GM12878 (cell line): ENCODE measurements around the gene RFC4. TPM values are rescaled to one million over a fixed set of nuclear protein-coding genes. Genes with fewer than 3 reads are reported as not detected.

Experiments used
- ATAC-seq: fragments of 200-7000 bp; cut with Tn5 transposase; 3 replicates; pipeline ENCODE4 v1.9.1; 2020; ENCODE audit warnings: mild to moderate bottlenecking, moderate library complexity
- BruUV-seq: library from RNA; stranded (reverse); fragments of 400-500 nt; replicated peaks from 2 replicates; lab custom pipeline; 2021; lab: Mats Ljungman, UMichigan
- CTCF ChIA-PET: fragments of 300-600 bp; sonication (Branson Sonifier 250); formaldehyde crosslinking; extraction: SDS; loops from one replicate; lab custom pipeline; 2021; ENCODE audit warnings: inconsistent platforms; lab: Yijun Ruan, JAX
- POLR2A ChIA-PET: fragments of 350-600 bp; formaldehyde crosslinking; extraction: SDS; loops from one replicate; lab custom pipeline; 2021; ENCODE audit warnings: inconsistent platforms; lab: Charles Lee
- RAD21 ChIA-PET: fragments of 300-600 bp; sonication (Branson Sonifier 250); formaldehyde crosslinking; loops from one replicate; lab custom pipeline; 2023; ENCODE audit warnings: antibody characterized with exemption; ENCODE audit not compliant: unreplicated experiment; lab: Charles Lee
- SMC1A ChIA-PET: fragments of 300-600 bp; sonication (Branson Sonifier 250); formaldehyde crosslinking; loops from one replicate; lab custom pipeline; 2023; ENCODE audit not compliant: unreplicated experiment, uncharacterized antibody; lab: Charles Lee
- DNase-seq: peaks from one replicate; pipeline ENCODE4 v3.0.0-alpha.2; 2011; ENCODE audit warnings: low read depth, low spot score
- FAIRE-seq: peaks from 3 replicates; lab custom pipeline; 2011; peaks lifted over from hg19 to GRCh38; lab: Jason Lieb, UNC
- H2AFZ ChIP-seq: 2 replicates; pipeline ENCODE4 v1.6.0; 2011; ENCODE audit warnings: low read depth, low read length, control low read depth; ENCODE audit not compliant: control insufficient read depth
- H3K27ac ChIP-seq: 2 replicates; pipeline ENCODE4 v1.5.1; 2011; ENCODE audit warnings: control low read depth; ENCODE audit not compliant: control insufficient read depth, insufficient read depth
- H3K27me3 ChIP-seq, 2 experiments: replicated peaks in 1 of 2; 2 replicates each; pipeline versions ENCODE4 v1.6.0 to v1.6.1; 2011; ENCODE audit warnings: low read length in 1 of 2; ENCODE audit not compliant: control insufficient read depth in 2 of 2, insufficient read depth in 2 of 2
- H3K36me3 ChIP-seq, 2 experiments: 2 replicates each; pipeline ENCODE4 v1.5.1; 2011; ENCODE audit warnings: low read length in 1 of 2; ENCODE audit not compliant: control insufficient read depth in 2 of 2, insufficient read depth in 2 of 2
- H3K4me1 ChIP-seq: 2 replicates; pipeline ENCODE4 v1.6.1; 2011; ENCODE audit warnings: mild to moderate bottlenecking, low read length, moderate library complexity, mixed read lengths; ENCODE audit not compliant: control insufficient read depth, insufficient read depth
- H3K4me2 ChIP-seq: 2 replicates; pipeline ENCODE4 v1.6.0; 2011; ENCODE audit warnings: control low read depth; ENCODE audit not compliant: control insufficient read depth, insufficient read depth
- H3K4me3 ChIP-seq: fragments of 200-600 bp; sonication (generic); 2 replicates; pipeline ENCODE4 v1.5.1; 2016
- H3K79me2 ChIP-seq: 2 replicates; pipeline ENCODE4 v1.6.0; 2011; ENCODE audit warnings: low read length; ENCODE audit not compliant: control insufficient read depth, insufficient read depth
- H3K9ac ChIP-seq: 2 replicates; pipeline ENCODE4 v1.8.0; 2011; ENCODE audit warnings: low read length, control low read depth, mixed read lengths; ENCODE audit not compliant: control insufficient read depth, insufficient read depth
- H3K9me3 ChIP-seq: replicated peaks from 3 replicates; pipeline ENCODE4 v1.5.1; 2011; ENCODE audit warnings: mild to moderate bottlenecking, low read length; ENCODE audit not compliant: control insufficient read depth, insufficient read depth
- H4K20me1 ChIP-seq: 2 replicates; pipeline ENCODE4 v1.6.0; 2011; ENCODE audit not compliant: control insufficient read depth, insufficient read depth
- ATF3 ChIP-seq: IDR thresholded peaks from 2 replicates; pipeline ENCODE4 v1.6.1; 2011; ENCODE audit warnings: low read depth, mild to moderate bottlenecking, low read length, moderate library complexity, borderline replicate concordance; ENCODE audit errors: extremely low read depth
- CBFB ChIP-seq: IDR thresholded peaks from 2 replicates; pipeline ENCODE4 v1.6.1; 2016; ENCODE audit warnings: antibody characterized with exemption, low read depth
- CEBPZ ChIP-seq: fragments of 150-350 bp; IDR thresholded peaks from 2 replicates; pipeline ENCODE4 v1.6.1; 2016; ENCODE audit warnings: low read depth, low read length
- JUNB ChIP-seq: IDR thresholded peaks from 2 replicates; pipeline ENCODE4 v1.6.1; 2016; ENCODE audit warnings: antibody characterized with exemption, mild to moderate bottlenecking
- MYB ChIP-seq: fragments of 150-350 bp; IDR thresholded peaks from 2 replicates; pipeline ENCODE4 v1.6.1; 2014; ENCODE audit warnings: mild to moderate bottlenecking, low read depth, low read length, borderline replicate concordance
- MYC ChIP-seq: IDR thresholded peaks from 2 replicates; pipeline ENCODE4 v1.6.1; 2011; ENCODE audit warnings: mild to moderate bottlenecking, low read length, moderate library complexity, inconsistent platforms; ENCODE audit not compliant: insufficient read depth, insufficient replicate concordance, insufficient read length, severe bottlenecking
- PKNOX1 ChIP-seq: fragments of 450-650 bp; IDR thresholded peaks from 2 replicates; pipeline ENCODE4 v1.6.1; 2016; ENCODE audit warnings: mild to moderate bottlenecking
- POLR2A ChIP-seq: IDR thresholded peaks from 2 replicates; pipeline ENCODE4 v1.6.1; 2011; ENCODE audit warnings: low read depth, mild to moderate bottlenecking, low read length
- POLR2AphosphoS2 ChIP-seq: IDR thresholded peaks from 2 replicates; pipeline ENCODE4 v1.6.1; 2011; ENCODE audit warnings: low read depth, mild to moderate bottlenecking, low read length, improper control_type of control experiment, moderate library complexity
- RAD21 ChIP-seq: IDR thresholded peaks from 2 replicates; pipeline ENCODE4 v1.6.1; 2011; ENCODE audit warnings: mild to moderate bottlenecking, low read depth, low read length, moderate library complexity; ENCODE audit not compliant: insufficient read depth
- RAD51 ChIP-seq: fragments of 450-650 bp; IDR thresholded peaks from 2 replicates; pipeline ENCODE4 v1.6.1; 2016; ENCODE audit warnings: moderate library complexity, mild to moderate bottlenecking, inconsistent platforms
- SKIL ChIP-seq: fragments of 450-650 bp; IDR thresholded peaks from 2 replicates; pipeline ENCODE4 v1.6.1; 2017; ENCODE audit warnings: mild to moderate bottlenecking, low read depth, inconsistent platforms; ENCODE audit not compliant: poor library complexity, severe bottlenecking
- SP1 ChIP-seq: IDR thresholded peaks from one replicate; pipeline ENCODE4 v1.6.1; 2011; ENCODE audit warnings: low read depth, low read length
- STAT1 ChIP-seq: fragments of 450-650 bp; conservative IDR thresholded peaks from 2 replicates; pipeline ENCODE4 v1.6.1; 2014; ENCODE audit warnings: antibody characterized with exemption, mild to moderate bottlenecking
- ZBTB33 ChIP-seq: fragments of 450-650 bp; IDR thresholded peaks from 2 replicates; pipeline ENCODE4 v1.6.1; 2017; ENCODE audit warnings: mild to moderate bottlenecking
- ZNF384 ChIP-seq: IDR thresholded peaks from 2 replicates; pipeline ENCODE4 v1.6.1; 2012; ENCODE audit warnings: low read depth, mild to moderate bottlenecking, low read length, improper control_type of control experiment, borderline replicate concordance
- WGBS: methylation state at CpG from one replicate; pipeline ENCODE4 v1.1.6; 2016; ENCODE audit warnings: low lambda C conversion rate; ENCODE audit not compliant: insufficient replicate concordance, insufficient coverage; ENCODE audit errors: missing lambda C conversion rate; 5-methylcytosine and 5-hydroxymethylcytosine counted together
- in situ Hi-C: fragments of 300-500 bp; cut with MboI; formaldehyde crosslinking; loops from 9 replicates; pipeline ENCODE4 v1.14.3; 2018; ENCODE audit warnings: mixed read lengths
- intact Hi-C: fragments of 100-400 bp; cut with micrococcal nuclease; formaldehyde crosslinking; loops from one replicate; pipeline ENCODE4 v1.14.2; 2022; ENCODE audit not compliant: unreplicated experiment
- polyA plus RNA-seq, 11 experiments: library from polyadenylated mRNA; depleted of rRNA in 4 of 11; unstranded in 6 of 11; stranded (reverse) in 5 of 11; fragments of >200 nt; fragmentation: Nextera tagmentation in 4 of 11; fragmentation: Illumina TruSeq in 1 of 11; extraction: Ambion mirVana in 4 of 11; extraction: Trizol in 1 of 11; gene quantifications; 1 replicate in 1 of 11; 2 replicates in 10 of 11; pipeline versions ENCODE4 v1.2.1 to v1.2.3, GENCODE V29; 2011 to 2016; ENCODE audit warnings: inconsistent platforms in 2 of 11, missing spikeins in 2 of 11, low read depth in 1 of 11
- total RNA-seq, 4 experiments: library from RNA; depleted of rRNA in 3 of 4; stranded (reverse); fragments of >200 nt in 3 of 4; fragmentation: Illumina TruSeq in 1 of 4; extraction: Trizol in 1 of 4; gene quantifications; 2 replicates each; pipeline versions ENCODE4 v1.2.1 to v1.2.3, GENCODE V29; 2013 to 2021

Gene RFC4
- total and polyA plus RNA-seq, 10 of the 15 experiments (the other 5 are each of a cell fraction or from before 2014, with no cell fraction given) = 49.1 to 144 (median 112) TPM

- intact Hi-C loops (no loop called here), in situ Hi-C loops (no loop called here)
- Histone ChIP-seq H3K4me3 (no peak overlapping the region), H3K4me2 (no peak overlapping the region), H3K27ac (no peak overlapping the region), H2AFZ (no peak overlapping the region), H4K20me1 (no peaks in the 10 kb centered on the region), H3K9me3 (no peaks in the 10 kb centered on the region), H3K4me1 (no peaks in the 10 kb centered on the region), H3K27me3 (no peaks in the 10 kb centered on the region), H3K9ac (no peak overlapping the region), H3K79me2 (no peaks in the 10 kb centered on the region), H3K36me3 (no peaks in the 10 kb centered on the region)
- 88% methylated on average over 8 of the region's 8 CpGs for WGBS
- ATAC-seq (no peak), DNase-seq (no peak), FAIRE-seq (no peak)
- POLR2A ChIA-PET = no interaction called here
- CTCF ChIA-PET = interaction anchor here (0.6 kb wide), 1 partner anchor 389 kb away, joined by 3 read pairs; no protein-coding TSS in a partner anchor
- TF ChIP-seq CEBPZ = no peak
- no peak for TF ChIP-seq ZNF384
- no peak for TF ChIP-seq ZBTB33
- no peak for TF ChIP-seq JUNB
- TF ChIP-seq RAD21 = no peak
- no peak for TF ChIP-seq PKNOX1
- no peak for TF ChIP-seq SKIL
- no peak for TF ChIP-seq SP1
- TF ChIP-seq ATF3 = no peak
- no peak for TF ChIP-seq POLR2A
- no peak for TF ChIP-seq MYC
- TF ChIP-seq STAT1 = no peak
- no peak for TF ChIP-seq CBFB
- no peak for TF ChIP-seq RAD51
- no peak for TF ChIP-seq POLR2AphosphoS2
- TF ChIP-seq MYB = no peak
- BruUV-seq = no TSS peak
- RAD21 ChIA-PET = no interaction called here
- SMC1A ChIA-PET = interaction anchor here (0.6 kb wide), 1 partner anchor 942 kb away, joined by 3 read pairs; no protein-coding TSS in a partner anchor
These were observed 45.3 kb downstream of the RFC4 start for GRCh38 chr3:186760897-186761447.
